ENCODE measurements around the gene ADGRL3.
"Not testable (repeated sequence)": the region's sequence is repeated elsewhere in the genome, so short reads cannot be mapped to it uniquely, and the experiment has no call there.

ADGRL3 gene

GRCh38 chr4:61207156-61207555 is 7.0 kb downstream of the ADGRL3 start:
- not testable (repeated sequence) for DNase-seq

GRCh38 chr4:61210186-61210939 is 10.2 kb downstream of the ADGRL3 start:
- DNase-seq = peak; percentile 97

GRCh38 chr4:61211781-61212180 is 11.7 kb downstream of the ADGRL3 start:
- no peak for DNase-seq

GRCh38 chr4:61212788-61213187 is 12.7 kb downstream of the ADGRL3 start:
- DNase-seq = peak; percentile 26

- no peak for DNase-seq
These were observed 14.6 kb downstream of the ADGRL3 start for GRCh38 chr4:61214680-61215079.

DNA sequence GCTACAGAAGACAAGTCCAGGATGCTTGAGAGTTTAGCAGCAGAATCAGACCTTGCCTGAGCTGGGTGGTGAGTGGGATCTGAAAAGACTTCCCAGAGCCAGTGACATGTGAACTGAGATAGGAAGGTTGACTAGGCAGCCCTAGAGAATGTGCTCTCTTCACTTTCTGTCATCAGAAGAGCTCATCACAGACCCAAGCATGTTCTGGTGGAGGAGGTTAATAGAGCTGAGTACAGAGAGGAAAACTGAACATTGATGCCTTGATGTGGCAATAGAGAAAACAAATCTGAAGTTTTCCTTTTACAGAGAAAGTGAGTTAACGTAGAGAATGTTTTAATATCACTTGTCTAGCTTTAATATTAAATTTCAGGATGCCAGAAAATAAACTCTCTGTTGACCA is 17.1 kb downstream of the ADGRL3 start:
- no peak for DNase-seq

DNA sequence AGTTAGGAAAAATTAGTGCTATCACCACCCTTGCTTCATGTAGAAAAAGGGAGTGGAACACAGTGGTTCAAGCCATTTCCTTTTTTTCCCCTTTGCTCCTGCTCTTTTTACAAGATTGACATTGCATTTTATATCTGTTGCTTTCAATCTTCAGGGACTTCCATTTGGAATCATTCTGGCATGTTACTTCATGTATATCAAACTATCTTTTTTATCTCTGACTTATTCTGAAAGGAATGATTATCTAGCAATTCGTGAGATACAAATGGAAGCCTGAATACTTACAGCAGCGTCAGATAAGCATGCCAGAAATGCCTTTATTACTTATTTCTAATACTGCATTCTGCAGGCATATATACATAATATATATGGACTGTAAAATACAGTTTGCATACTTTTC is 20.4 kb downstream of the ADGRL3 start:
- no peak for DNase-seq

- DNase-seq = no peak
These were observed 23.3 kb downstream of the ADGRL3 start for GRCh38 chr4:61223385-61223784.

GRCh38 chr4:61224573-61224972 is 24.4 kb downstream of the ADGRL3 start:
- no peak for DNase-seq

GRCh38 chr4:61225656-61226055 is 25.5 kb downstream of the ADGRL3 start:
- DNase-seq = no peak

GRCh38 chr4:61231421-61231820 is 31.3 kb downstream of the ADGRL3 start:
- no peak for DNase-seq

GRCh38 chr4:61239250-61239649 is 39.1 kb downstream of the ADGRL3 start:
- DNase-seq = no peak

- DNase-seq = no peak
These were observed 43.8 kb downstream of the ADGRL3 start for GRCh38 chr4:61243962-61244361.

GRCh38 chr4:61245069-61245714 is 45.1 kb downstream of the ADGRL3 start:
- no peak for DNase-seq

- DNase-seq = peak; percentile 48
These were observed 45.9 kb downstream of the ADGRL3 start for GRCh38 chr4:61246034-61246433.

DNA sequence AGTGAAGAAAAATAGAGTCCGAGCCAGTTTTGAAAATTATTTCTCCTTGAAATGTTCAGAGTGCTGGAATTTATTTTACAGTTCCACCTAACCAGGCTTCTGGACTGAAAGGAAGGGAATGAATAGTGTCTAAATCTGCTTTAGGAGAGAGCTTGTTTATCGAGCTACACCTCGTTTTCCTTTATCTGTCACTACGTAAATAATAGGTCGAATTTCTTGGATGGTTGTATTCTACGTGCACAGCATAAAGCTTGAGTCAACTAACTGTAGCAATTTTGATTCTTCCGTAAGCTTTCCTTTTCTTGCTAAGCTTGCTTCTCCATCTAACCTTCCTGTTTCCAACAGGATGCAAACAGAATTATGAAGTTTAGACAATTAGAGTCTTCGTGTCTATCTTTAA is 48.6 kb downstream of the ADGRL3 start:
- DNase-seq = no peak

DNA sequence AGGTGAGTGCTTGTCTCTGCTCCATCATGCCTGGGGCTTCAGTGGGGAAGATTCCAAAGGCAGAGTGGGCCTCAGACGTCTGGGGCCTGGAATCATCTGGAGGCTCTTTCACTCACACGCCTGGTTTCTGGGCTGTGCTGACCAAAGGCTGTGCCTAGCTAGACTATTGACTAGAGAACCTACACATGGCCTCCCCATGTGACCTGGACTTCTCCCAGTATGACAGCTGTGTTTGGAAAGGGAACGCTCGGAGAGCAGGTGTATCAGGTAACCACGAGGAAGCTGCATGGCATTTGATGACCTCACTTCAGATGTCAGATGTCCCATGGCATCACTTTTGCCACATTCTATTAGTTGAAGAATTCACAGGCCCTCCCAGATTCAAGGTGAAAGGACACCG is 51.0 kb downstream of the ADGRL3 start:
- DNase-seq = peak; percentile 92

DNA sequence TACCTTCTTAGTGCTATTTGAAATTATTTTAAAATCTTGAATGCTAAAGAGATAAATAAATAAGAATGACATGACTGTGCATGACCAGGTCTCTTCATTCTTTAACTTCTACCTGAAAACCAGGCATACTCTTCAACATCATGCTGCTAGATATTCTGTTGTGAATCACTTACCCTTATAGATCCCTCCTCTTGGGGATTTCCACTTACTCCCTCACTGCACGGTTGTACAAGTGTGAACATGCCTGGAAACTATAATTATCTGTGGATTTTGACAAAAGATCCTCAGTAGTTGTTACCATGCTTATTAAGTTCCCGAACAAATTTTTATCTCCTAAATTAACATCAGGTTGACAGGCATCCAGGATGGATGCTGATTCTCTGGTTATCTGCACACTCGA is 54.3 kb downstream of the ADGRL3 start:
- DNase-seq = peak; percentile 68

DNA sequence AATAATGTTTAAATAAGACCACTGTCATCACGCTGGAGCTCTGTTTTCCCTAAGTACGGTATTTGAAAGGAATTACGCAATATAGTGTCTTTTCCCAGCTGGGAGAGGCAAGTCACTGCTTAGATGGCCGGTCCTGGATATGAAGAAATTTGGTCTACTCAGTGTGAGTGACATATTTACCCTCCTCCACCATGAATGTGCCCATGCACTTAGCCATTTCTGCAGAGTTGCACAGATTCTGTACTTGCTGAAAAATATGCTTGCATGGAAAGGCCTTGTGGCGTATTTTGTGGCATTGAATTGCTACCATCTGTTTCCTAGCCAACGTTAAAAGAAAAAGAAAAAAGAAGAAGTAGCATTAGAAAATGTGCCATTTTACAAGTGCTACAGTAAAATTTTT is 73.1 kb downstream of the ADGRL3 start:
- DNase-seq = no peak

DNA sequence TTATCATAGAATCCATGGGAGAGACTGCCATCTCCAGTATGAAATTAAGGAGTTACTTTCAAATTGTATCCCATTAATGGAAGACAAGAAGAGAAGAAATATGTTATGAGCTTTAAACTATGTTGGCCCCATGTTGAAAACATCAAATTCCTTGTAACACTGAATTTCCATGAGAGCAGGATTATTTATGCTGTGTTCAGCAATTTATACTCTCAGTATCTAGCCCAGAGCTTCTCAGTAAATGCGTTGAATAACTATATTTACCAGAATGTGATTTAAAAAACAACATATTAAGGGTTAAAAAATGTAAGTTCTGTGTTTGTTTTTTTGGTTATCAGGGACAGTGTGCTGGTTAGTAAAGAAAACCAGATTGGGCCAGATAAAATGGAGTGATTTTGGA is 74.2 kb downstream of the ADGRL3 start:
- no peak for DNase-seq

GRCh38 chr4:61275241-61275640 is 75.1 kb downstream of the ADGRL3 start:
- no peak for DNase-seq

DNA sequence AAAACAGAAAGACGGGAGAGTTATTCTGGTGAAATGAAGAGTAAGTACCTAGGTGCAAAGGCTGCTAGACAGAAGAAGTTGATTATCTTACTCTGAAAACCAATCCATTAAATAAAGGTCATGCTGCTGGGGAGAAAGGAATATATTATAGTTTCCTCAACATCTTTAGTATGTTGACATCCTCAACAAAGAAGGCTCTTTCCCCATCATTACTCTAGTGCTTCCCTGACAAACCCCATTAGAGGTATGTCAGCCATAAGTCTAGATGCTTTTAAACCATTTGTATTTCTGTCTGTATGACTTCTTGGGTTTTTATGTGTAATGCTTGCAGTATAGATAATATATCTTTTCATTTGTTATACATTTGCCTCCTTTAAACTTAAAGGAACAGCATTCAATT is 75.9 kb downstream of the ADGRL3 start:
- DNase-seq = no peak

DNA sequence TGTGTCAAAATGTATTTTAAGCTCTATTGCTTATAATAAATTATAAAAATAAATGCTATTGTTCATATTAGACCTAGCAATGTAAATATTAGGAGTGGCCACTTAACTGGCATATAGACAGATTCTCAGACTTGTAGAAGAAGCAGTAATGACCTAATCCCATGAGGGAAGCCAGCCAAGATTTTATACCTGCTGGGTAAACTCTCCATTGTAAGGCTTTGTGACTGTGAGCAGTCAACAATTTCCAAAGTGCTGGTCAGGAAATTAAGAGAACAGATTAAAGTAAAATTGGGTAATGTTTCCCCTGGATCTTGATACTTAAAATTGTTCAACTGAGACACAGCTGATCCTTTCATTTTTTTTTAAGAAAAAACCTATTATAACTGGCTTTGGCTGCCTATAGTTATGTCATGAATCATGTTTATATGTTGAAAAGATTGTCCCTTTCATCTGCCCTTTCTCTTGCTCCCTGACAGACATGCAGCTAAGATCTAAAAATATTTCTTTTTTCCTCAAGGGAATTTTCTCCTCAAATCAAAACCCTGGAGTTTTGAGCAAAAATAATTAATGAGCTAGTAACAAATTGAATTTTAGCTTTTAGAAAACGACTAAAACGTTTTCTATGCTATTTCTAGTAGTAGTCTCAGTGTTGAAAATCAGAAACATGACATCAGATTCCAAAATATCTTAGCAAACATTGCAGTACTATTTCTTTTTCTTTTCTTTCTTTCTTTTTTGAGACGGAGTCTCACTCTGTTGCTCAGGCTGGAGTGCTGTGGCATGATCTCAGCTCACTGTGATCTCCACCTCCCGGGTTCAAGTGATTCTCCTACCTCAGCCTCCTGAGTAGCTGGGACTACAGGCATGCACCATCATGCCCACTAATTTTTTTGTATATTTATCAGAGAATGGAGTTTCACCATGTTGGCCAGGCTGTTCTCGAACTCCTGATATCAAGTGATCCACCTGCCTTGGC is 77.9 kb downstream of the ADGRL3 start:
- peak; percentile 58 for DNase-seq

- no peak for DNase-seq
These were observed 92.2 kb downstream of the ADGRL3 start for GRCh38 chr4:61292322-61292721.

All from NCI-H146 (cell line).